Suppressor macrophage treated with lipopolysaccharide for 4 hours (primary cell): ENCODE data around the gene NHEJ1.
"Not testable (repeated sequence)": the region's sequence is repeated elsewhere in the genome, so short reads cannot be mapped to it uniquely, and the experiment has no call there.

Experiments
- DNase-seq: peaks from one replicate; pipeline ENCODE4 v3.0.0-alpha.2; 2020

NHEJ1 gene, protein sequence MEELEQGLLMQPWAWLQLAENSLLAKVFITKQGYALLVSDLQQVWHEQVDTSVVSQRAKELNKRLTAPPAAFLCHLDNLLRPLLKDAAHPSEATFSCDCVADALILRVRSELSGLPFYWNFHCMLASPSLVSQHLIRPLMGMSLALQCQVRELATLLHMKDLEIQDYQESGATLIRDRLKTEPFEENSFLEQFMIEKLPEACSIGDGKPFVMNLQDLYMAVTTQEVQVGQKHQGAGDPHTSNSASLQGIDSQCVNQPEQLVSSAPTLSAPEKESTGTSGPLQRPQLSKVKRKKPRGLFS

DNA sequence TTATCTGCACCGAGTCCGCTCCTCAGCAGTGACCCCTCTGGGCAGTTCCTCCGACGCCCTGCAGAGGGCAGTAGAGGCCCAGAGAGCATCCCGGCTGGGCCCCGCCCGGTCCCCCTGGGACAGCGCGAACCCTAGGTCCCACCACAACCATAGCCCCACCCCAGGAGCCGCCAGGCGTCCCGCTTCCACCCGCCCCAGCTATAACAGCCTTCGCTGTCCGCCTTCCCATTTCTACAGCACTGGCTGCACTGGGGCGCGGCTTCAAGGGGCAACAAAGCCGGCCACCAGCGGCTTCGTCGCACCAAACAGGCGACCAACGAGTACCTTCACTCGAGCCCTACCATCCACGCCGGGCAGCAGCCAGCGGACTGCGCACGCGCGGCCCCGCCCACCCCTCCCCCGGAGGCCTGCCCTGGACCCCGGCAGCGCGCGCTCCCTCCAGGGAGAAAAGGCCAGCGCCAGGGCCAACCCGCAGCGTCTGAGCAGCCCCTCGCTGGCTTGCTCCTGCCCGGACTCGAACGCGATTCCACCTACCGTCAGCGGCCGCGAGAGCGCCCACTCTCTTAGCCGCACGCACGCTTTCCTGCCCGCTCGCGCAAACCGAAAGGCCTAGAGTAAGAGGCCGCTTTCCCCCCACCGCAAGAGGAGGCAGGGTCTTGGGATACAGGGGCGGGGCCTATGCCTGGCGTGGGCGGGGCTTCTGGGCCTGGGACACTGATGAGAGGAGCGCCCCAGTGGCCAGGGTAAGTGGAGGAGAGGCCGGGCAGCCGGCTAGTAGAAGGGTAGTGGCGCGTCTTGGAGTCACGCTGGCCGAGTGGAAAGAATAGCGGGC lies at the start of gene NHEJ1:
Gene NHEJ1 (minus strand): TSS at position 630 of the 832 bp plus-strand sequence. CDS start 2,453 bp downstream, outside the sequence.
- peak; percentile 97 for DNase-seq

DNA sequence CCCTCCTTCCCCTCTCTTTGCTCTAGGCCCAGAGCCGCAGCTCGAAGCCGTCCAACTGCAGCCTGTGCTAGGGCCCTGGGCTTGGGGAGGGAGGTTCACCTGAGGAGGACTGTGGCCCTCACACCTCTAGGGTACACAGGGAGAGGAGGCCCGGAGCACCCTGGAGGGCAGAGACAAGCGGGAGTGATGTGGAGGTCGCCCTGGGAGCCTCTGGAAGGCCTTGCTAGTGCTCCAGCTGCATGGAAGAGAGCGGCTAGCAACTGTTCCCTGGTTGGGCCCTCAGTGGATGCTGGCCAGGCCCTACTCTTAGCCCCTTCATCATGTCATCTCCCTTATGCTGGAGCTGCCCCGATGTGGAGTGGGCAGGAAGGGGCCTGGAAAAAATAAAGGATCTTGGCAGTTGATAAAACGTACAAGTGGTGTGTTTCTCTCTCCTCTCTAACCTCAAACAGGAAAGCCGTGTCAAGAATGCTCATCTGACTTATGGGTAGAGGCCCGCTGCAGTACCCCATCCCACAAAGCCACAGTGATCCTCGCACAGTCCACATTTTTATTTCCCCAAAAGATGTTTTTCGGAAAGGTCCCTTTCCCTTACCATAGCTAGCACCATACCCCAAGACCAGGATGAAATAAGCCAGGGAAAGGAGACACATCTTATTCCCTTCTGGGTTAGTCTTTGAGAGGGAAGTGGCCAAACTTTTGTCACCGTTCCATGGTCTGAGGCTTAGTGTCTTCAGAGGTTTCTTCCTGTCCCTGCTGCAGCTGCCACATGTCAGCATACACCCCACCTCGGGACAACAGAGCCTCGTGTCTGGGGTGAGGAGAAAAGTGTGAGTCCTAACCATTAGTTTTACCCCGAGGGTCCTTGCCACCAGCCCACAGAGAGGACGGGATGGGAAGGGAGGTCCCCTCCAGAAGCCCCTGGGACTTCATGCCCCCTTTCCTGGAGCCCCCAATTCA lies 48.9 kb upstream of the NHEJ1 start:
- DNase-seq = no peak

DNA sequence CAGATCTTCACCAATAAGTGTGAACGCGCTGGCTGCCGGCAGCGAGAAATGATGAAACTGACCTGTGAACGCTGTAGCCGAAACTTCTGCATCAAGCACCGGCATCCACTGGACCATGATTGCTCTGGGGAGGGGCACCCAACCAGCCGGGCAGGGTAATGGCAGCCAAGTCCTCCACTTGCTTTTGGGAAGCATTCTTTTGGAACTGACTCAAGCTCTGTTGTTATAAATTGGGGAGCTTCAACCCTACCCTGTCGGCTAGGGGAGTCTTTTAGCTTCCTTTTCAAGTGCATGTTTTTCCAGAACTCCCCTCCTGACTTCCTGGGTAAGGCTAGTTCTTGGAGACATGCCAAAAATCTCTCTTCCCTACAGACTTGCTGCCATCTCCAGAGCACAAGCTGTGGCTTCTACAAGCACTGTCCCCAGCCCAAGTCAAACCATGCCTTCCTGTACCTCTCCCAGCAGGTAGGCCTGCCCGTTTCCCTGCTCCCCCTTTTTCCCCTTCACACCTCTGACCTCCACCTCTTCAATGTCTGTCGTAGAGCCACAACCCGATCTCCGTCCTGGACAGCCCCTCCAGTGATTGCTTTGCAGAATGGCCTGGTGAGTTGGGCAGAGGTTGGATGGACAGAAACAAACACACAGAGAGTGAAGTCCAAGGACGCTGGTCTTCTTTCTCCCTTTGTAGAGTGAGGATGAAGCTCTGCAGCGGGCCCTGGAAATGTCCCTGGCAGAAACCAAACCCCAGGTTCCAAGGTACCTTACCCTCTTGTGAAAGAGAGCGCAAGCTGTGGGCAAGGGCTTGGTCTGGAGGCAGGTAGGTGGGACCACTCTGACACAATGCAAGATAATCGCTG lies 47.5 kb upstream of the NHEJ1 start:
- DNase-seq = no peak

DNA sequence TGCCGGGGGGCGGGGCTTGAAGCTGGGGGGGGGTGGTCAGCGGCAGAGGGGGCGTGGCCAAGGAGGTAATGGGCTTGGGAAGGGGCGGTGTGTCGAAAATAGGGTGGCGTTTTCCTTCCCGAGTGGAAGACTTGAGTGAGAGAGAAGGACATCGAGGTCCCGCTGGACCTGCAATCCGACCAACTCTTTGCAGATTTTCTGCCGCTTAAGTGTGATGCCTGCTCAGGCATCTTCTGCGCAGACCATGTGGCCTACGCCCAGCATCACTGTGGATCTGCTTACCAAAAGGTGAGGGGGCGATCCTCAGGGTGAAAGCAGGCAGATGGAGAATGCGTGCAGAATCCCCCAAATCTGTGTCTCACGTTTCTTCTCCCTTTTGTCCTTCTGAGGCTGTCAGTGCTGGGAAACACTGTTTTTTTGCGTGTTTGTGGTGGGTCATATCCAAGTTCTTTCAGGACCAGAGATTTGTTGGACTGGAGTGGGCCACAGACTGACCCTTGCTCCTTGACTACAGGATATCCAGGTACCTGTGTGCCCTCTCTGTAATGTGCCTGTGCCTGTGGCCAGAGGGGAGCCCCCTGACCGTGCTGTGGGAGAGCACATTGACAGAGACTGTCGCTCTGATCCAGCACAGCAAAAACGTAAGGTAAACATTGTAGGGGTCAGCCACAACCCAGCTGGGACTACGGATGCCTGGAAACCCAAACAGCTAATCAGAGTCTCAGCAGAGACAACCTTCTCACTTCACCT lies 46.7 kb upstream of the NHEJ1 start:
- DNase-seq = no peak

DNA sequence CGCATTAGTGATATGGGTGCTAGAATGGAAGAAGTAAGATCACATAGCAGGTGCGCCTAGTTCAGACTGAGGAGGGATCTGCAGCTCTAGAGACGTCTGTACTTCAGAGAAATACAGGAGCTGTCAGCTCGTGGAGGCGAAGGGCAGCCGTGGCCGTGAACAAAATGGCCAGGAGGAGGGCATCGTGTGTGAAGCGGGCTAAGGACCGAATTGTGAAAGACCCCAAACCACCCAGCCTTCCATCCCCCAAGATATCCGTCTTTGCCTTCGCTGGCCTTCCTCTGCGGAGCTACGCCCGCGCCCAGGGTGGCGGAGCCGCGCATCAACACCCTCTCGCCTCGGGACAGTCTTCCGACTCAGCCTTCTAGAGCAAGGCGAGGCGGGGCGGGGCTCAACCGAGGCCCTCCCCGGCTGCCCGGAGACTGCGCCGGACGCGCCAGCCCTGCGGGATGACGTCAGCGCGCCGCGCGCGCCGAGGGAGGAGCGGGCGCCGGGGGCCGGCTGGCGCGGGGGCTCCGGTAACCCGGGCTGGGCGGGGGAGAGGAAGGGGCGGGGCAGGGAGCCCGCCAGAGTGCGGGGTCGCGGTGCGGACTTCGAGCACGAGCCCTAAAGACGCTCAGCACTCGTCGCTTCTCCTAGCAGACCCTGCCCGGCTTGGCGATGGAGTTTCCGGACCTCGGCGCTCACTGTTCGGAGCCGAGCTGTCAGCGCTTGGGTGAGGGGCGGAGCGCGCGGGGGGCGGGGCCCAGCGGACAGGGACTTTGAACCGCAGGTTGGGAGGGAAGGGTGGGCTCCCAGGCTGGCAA lies 45.9 kb upstream of the NHEJ1 start, which contains the start of gene ZFAND2B:
Gene ZFAND2B (plus strand): TSS at position 455 of the 806 bp plus-strand sequence. CDS start 206 bp downstream, at position 661.
- peak; percentile 97 for DNase-seq

DNA sequence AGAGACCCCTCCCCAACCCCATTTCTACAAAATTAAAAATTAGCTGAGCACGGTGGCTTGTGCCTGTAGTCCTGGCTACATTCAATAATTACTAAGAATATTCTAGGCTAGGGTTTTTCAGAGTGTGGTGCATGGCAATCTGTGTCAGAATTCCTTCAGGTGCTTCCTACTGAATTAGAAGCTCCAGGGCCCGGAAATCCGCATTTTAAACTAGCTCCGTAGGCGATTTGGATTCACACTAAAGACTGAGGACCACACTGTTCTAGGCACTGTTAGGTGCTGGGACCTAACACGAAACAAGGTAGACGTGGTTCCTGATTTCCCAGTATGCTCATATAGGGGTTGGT lies 45.3 kb upstream of the NHEJ1 start:
- DNase-seq = no peak

DNA sequence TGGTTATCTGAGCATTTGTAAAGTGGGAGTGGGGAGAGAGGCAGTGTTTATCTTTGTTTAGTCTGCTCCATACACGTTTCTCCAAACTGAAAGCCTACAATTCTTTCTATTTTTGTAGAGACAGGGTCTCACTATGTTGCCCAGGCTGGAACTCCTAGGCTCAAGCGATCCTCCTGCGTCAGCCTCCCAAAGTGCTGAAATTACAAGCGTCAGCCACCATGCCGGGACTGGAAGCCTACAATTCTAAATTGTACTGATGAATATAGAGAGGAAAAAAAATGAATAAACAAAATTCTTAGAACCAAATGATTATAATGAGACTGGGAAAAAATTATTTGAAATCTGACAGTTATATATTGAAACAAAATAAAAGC lies 44.5 kb upstream of the NHEJ1 start:
- DNase-seq = no peak

DNA sequence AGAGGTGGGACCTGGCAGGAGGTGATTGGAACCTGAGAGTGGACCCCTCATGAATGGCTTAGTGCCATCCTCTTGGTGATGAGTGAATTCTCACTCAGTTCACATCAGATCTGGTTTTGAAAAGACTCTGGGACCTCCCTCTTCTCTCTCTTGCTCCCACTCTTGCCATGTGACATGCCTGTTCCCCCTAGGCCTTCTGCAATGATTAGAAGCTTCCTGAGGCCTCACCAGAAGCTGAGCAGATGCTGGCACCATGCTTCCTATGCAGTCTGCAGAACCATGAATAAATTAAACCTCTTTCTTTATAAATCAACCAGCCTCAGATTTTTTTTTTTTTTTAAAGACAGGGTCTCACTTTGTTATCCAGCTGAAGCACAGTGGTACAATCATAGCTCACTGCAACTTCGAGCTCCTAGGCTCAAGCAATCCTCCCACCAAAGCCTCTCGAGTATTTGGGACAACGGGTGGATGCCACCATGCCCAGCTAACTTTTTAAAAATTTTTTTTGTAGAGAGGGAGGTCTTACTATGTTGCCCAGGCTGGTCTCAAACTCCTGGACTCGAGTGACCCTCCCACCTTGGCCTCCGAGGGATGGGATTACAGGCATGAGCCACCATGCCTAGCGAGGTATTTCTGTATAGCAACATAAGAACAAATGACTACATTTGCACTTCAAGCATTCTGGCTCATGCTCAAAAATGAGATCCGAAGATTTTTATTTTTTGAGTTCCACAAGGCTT lies 44.0 kb upstream of the NHEJ1 start:
- DNase-seq = no peak

DNA sequence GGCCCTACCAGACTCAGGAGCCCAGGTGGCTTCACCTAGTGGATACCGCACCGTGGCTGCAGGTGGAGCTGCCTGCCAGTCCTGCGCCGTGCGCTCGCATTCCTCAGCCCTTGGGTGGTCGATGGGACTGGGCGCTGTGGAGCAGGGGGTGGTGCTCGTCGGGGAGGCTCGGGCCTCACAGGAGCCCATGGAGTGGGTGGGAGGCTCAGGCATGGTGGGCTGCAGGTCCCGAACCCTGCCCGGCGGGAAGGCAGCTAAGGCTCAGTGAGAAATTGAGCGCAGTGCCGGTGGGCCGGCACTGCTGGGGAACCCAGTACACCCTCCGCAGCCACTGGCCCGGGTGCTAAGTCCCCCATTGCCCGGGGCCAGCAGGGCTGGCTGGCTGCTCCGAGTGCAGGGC lies 40.7 kb upstream of the NHEJ1 start:
- not testable (repeated sequence) for DNase-seq

DNA sequence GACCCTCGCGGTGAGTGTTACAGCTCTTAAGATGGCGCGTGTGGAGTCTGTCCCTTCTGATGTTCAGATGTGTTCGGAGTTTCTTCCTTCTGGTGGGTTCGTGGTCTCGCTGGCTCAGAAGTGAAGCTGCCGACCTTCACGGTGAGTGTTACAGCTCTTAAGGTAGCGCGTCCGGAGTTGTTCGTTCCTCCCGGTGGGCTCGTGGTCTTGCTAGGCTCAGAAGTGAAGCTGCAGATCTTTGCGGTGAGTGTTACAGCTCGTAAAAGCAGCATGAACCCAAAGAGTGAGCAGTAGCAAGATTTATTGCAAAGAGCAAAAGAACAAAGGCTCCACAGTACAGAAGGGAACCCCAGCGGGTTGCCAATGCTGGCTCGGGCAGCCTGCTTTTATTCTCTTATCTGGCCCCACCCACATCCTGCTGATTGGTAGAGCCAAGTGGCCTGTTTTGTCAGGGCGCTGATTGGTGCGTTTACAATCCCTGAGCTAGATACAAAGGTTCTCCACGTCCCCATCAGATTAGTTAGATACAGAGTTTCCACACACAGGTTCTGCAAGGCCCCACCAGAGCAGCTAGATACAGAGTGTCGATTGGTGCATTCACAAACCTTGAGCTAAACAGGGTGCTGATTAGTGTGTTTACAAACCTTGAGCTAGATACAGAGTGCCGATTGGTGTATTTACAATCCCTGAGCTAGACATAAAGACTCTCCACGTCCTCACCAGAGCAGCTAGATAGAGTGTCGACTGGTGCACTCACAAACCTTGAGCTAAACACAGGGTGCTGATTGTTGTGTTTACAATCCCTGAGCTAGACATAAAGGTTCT lies 40.1 kb upstream of the NHEJ1 start:
- DNase-seq = not testable (repeated sequence)

DNA sequence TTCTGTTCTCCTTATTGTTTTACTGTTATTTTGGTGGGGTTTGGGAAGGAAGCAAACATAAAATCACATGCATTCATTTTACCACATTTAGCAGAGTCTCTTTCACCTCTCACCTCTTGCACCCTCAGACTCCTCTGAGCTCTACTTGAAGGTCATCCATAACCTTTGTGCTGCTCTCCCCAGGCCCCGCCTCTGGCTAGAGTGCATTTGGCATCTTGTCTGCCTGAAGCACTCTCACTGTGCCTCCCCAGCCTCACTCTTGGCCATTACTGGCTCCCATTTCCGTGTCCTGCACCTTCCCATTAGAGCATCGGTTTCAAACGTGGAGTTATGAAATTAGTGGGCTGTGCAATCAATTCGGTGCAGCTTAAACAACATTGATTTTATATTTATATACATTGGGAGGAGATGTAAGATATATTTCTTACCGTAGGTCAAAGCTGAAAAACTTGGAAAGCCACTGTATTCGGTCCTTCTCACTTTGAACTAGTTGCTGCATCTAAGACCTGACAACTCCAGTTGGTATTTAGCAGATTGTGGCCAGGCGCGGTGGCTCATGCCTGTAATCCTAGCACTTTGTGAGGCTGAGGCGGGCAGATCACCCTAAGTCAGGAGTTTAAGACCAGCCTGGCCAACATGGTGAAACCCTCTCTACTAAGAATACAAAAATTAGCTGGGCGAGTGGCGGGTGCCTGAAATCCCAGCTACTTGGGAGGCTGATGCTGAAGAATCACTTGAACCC lies 39.0 kb upstream of the NHEJ1 start:
- no peak for DNase-seq

DNA sequence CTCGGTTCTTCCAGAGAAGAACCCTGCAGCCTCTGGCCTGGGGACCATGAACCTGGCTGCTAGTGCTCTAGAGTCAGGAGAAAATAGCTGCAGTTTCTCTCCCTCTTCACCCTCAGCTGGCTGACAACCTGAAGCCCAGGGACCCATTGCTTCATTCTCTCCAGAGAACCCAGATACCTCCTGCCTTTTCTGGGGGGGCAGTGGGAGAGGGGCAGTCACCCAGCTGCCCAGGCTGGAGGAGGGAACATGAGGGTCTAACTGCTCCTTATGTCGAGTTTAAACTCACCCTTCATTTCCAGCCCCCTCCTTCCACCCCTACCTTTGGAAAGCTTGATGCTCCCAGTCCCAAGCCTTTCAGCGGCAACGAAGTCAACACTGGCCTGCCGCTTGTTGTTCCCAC lies 38.4 kb upstream of the NHEJ1 start:
- no peak for DNase-seq

DNA sequence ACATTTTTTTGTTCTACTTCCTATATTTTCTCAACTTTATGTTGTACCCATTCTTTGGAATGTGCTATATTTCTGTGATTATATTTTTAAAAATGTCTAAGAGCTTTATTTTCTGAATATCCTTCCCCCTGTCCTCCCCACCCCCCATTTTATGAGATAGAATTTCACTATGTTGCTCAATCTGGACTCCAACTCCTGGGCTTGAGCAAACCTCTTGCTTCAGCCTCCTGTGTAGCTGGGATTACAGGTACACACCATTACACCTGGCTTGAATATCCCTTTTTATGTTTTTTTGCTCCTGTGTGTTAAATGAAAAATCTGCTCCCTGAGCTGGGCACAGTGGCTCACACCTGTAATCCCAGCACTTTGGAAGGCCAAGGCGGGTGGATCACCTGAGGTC lies 36.8 kb upstream of the NHEJ1 start:
- DNase-seq = no peak

DNA sequence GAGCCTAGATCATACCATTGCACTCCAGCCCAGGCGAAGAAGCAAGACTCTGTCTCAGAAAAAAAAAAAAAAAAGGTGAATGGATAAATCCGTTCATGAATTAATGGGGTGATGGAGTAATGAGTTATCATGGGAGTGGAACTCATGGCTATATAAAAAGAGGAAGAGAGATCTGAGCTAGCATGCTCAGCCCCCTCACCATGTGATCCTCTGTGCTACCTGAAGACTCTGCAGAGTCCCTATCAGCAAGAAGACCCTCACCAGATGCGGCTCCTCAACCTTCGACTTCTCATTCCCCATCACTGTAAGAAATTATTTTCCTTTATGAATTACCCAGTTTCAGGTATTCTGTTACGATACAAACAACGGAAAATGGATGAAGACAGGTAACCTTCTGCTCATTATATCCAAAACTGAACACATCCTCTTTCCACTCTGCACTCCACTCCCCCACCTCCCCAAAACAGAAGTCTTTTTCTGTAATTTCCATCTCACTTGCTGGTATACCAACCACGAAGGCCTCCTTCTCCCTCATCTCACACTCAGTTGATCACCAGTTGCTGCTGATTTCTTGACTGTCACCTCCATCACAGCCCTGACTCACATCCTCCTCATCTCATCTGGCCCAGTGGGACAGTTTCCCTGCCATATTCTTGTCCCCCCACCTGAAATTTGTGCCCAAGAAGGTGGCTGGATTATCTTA lies 26.3 kb upstream of the NHEJ1 start:
- no peak for DNase-seq

DNA sequence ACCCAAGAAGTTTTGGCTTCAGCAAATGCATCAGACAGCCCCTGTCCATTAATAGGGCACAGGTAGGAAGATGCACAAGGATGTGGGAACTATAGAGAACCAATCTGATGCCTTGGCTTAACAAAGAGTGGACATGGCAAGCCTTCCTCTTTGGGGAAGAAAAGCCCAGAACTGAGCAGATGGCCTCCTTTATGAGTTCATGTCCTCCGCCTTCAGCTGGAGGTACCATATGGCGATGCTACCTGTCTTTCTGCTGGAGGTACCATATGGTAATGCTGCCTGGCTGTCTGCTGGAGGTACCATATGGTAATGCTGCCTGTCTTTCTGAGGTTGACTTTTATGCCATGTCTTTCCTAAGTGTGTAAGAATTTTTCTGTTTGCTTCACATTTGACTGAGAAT lies 23.5 kb upstream of the NHEJ1 start:
- DNase-seq = no peak

DNA sequence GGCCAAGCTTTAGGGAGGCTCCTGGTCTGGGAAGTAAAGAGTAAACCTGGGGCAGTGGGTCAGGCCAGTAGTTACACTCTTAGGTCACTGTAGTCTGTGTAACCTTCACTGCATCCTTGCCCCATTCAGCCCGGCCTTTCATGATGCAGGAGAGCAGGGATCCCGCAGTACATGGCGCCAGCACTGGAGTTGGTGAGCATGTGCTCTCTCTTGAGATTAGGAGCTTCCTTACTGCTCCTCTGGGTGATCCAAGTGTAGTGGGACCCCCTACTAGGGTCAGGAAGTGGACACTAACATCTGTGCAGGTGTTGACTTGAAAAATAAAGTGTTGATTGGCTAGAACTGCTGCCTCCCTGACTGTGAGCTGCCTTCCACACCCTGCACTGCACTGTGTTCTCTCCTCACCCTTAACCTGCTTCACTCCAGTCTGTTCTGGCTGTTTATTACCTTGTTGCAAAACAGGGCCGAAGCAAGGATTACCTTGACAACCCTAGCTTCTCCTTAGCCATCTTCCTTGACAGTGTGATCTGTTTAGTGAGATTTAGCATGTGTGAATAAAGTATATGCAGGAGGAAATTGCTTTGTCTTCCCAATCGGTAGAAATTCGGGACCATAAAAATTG lies 22.6 kb upstream of the NHEJ1 start:
- no peak for DNase-seq
